ENCODE data around the gene SP140. TPM values are rescaled to one million over a fixed set of nuclear protein-coding genes. Genes with fewer than 3 reads are reported as not detected.
A peak's percentile ranks its signal among the peaks of the same experiment; 100 is the strongest.
"Not testable (repeated sequence)": the region's sequence is repeated elsewhere in the genome, so short reads cannot be mapped to it uniquely, and the experiment has no call there.

SP140 gene
- total RNA-seq, 8 experiments from 2014 or later, result 0.38 to 1.4 (median 0.76) TPM; not detected in 1

DNA sequence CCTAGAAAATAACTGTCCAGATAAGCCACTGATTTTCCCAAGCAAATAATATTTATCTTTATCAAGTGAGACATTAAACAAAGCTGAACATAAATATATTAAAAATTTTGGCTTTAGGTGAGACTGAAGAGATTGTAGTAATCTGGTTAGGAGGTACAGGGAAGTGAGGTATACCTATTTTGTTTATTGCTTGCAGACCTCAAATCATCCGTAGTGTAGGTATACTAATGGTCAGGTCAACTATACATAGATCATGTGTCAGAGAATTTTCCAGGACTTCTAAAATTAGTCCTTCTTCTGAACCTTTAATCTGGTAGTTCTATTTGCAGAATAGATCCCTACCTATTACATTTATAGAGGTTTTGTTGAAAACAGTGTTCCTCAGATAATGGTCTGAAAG lies 41.5 kb downstream of the SP140 start:
- WGBS, 10 experiments, result 14 to 100% (median 86%) methylated on average over 1 of the region's 1 CpG; no CpG with 5 or more reads in 1 of the 10 experiments
- H3K4me1 ChIP-seq (replicated peaks in 1 of 2), result no peaks in the 10 kb centered on the region
- no peak overlapping the region for H3K27ac ChIP-seq
- no peak for ATAC-seq (replicated peaks in 6 of 8)
- no peak overlapping the region for H3K4me3 ChIP-seq
- in situ Hi-C loops (cut with MboI; ENCODE audit: low pct_unique_long_range_greater_than_20kb in 2 of 9, low sequenced_read_pairs in 9 of 9, unreplicated experiment in 9 of 9), result no loop called here

DNA sequence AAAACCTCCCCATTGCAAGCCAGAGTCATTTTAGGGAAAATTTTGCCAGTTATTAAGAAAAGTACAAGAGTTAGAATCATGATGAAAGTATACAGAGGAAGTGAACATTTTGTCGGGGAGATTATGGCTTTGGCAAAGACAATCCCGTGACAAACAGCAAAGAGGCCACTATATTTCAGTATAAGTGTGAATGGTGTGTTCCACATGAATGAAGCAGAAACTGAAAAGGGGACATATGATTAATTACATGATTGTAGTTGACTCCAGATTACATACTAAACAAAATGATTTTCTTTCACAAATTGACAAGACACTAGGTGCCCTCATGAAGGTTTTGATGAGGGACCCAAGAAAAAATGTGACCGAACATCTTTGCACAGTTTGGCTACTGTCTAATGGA lies 42.0 kb downstream of the SP140 start:
- WGBS, 10 experiments, result 40 to 100% (median 73%) methylated on average over 1 to 3 of the region's 3 CpGs; no CpG with 5 or more reads in 1 of the 10 experiments
- Histone ChIP-seq H3K27ac (no peak overlapping the region), H3K4me3 (no peak overlapping the region), H3K4me1 (replicated peaks in 1 of 2) (no peaks in the 10 kb centered on the region)
- no peak for ATAC-seq (replicated peaks in 6 of 8)
- in situ Hi-C loops (cut with MboI; ENCODE audit: low pct_unique_long_range_greater_than_20kb in 2 of 9, low sequenced_read_pairs in 9 of 9, unreplicated experiment in 9 of 9), result no loop called here

DNA sequence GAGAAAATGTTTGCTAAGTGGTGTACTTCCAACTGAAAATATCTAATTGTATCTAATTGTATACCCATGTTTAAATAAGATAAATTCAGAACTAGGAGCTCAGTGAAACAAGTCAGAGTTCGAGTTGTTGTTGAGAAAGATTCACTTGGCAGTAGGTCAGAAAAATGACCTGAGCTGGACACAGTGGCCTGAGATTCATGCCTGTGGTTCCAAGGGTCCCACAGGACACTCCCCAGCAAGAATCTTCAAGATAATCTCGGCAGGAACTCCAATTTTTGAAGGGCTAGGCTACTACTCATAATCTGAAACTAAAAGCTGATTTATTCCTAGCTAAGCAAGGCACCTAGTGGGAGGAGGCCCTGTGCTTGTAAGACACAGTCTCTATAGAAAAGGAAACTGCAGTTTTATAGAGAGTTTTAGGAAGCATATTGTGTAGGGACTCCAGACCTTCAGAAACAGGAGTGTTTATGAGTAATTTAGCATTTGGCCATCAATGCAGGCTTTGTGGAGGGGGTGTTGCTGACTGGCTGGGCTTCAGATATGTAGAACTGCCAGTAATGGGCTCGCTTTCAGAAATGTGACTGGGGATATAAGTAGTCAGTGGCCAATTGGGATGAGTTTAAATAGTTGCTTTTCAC lies 43.2 kb downstream of the SP140 start:
- no peak overlapping the region for H3K4me3 ChIP-seq
- in situ Hi-C loops (cut with MboI; ENCODE audit: low pct_unique_long_range_greater_than_20kb in 2 of 9, low sequenced_read_pairs in 9 of 9, unreplicated experiment in 9 of 9), result no loop called here
- 0 to 100% (median 28%) methylated on average over 1 to 3 of the region's 3 CpGs for WGBS, 10 experiments
- no peaks in the 10 kb centered on the region for H3K4me1 ChIP-seq (replicated peaks in 1 of 2)
- peak in 4 of 8 experiments; percentile 22 to 88 (median 51) for ATAC-seq (replicated peaks in 6 of 8)
- H3K27ac ChIP-seq, result no peak overlapping the region

DNA sequence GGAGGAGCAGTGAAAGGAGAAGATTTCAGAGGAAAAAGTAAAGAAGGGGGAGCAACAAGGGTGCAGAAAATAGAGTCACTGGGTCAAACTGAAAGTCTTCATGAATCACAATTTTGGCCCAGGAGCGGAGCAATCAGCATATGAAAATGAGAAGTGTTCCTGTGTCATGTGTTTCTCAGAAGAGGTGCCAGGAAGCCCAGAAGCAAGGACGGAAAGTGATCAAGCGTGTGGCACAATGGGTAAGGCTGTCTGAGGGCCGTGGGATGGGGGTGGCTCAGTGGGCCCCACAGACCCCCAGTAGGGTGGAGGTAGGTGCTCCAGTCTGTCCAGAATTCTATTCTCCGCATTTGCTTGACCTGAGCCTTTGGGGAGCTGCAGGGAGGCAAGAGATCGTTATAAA lies 44.2 kb downstream of the SP140 start:
- WGBS, 10 experiments, result 18 to 92% (median 83%) methylated on average over 1 to 4 of the region's 6 CpGs; no CpG with 5 or more reads in 1 of the 10 experiments
- no peak overlapping the region for H3K4me3 ChIP-seq
- H3K4me1 ChIP-seq (replicated peaks in 1 of 2), result no peaks in the 10 kb centered on the region
- H3K27ac ChIP-seq, result no peak overlapping the region
- peak in 1 of 8 experiments; percentile 42 for ATAC-seq (replicated peaks in 6 of 8)
- in situ Hi-C loops (cut with MboI; ENCODE audit: low pct_unique_long_range_greater_than_20kb in 2 of 9, low sequenced_read_pairs in 9 of 9, unreplicated experiment in 9 of 9), result no loop called here

GRCh38 chr2:230282936-230283335 lies 57.4 kb downstream of the SP140 start:
- WGBS, 10 experiments, result no CpG with 5 or more reads among the region's 2 CpGs
- no peak for ATAC-seq (replicated peaks in 6 of 8)
- in situ Hi-C loops (cut with MboI; ENCODE audit: low pct_unique_long_range_greater_than_20kb in 2 of 9, low sequenced_read_pairs in 9 of 9, unreplicated experiment in 9 of 9), result no loop called here
- H3K27ac ChIP-seq, result no peak overlapping the region
- no peaks in the 10 kb centered on the region for H3K4me1 ChIP-seq (replicated peaks in 1 of 2)
- no peak overlapping the region for H3K4me3 ChIP-seq

- Histone ChIP-seq H3K27ac (no peak overlapping the region), H3K4me3 (no peak overlapping the region), H3K4me1 (replicated peaks in 1 of 2) (no peaks in the 10 kb centered on the region)
- no peak for ATAC-seq (replicated peaks in 6 of 8)
- in situ Hi-C loops (cut with MboI; ENCODE audit: low pct_unique_long_range_greater_than_20kb in 2 of 9, low sequenced_read_pairs in 9 of 9, unreplicated experiment in 9 of 9), result no loop called here
- WGBS, 10 experiments, result 29 to 100% (median 77%) methylated on average over 1 to 3 of the region's 3 CpGs
These were observed 60.5 kb downstream of the SP140 start for GRCh38 chr2:230286048-230286447.

GRCh38 chr2:230289311-230289710 lies 63.8 kb downstream of the SP140 start:
- in situ Hi-C loops (cut with MboI; ENCODE audit: low pct_unique_long_range_greater_than_20kb in 2 of 9, low sequenced_read_pairs in 9 of 9, unreplicated experiment in 9 of 9); H3K27ac ChIP-seq; H3K4me1 ChIP-seq (replicated peaks in 1 of 2); H3K4me3 ChIP-seq: not testable (repeated sequence)
- WGBS, 10 experiments, result 0 to 100% (median 75%) methylated on average over 1 to 4 of the region's 4 CpGs; no CpG with 5 or more reads in 2 of the 10 experiments
- peak in 2 of 8 experiments; percentile 23 to 24 for ATAC-seq (replicated peaks in 6 of 8)

DNA sequence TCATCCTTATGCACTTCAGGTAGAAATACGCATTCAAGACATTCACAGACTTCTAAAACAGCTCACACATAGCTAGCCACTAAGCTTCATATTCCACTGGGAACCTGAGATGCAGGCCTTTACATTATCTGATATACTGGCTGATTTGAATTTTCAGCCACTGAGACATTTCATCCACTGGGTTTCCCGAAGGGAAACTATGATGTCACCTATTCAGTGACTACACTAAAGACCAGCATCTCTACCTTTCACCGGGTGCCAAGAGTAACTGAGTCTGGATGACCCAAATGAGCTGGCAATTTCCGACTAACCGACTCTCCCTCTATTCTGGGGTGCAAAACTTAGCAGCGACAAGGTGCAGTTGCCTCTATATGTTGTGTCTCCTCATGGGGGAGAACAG lies 69.7 kb downstream of the SP140 start:
- no peak overlapping the region for H3K27ac ChIP-seq
- no peak for ATAC-seq (replicated peaks in 6 of 8)
- in situ Hi-C loops (cut with MboI; ENCODE audit: low pct_unique_long_range_greater_than_20kb in 2 of 9, low sequenced_read_pairs in 9 of 9, unreplicated experiment in 9 of 9), result no loop called here
- H3K4me3 ChIP-seq, result no peak overlapping the region
- no peaks in the 10 kb centered on the region for H3K4me1 ChIP-seq (replicated peaks in 1 of 2)
- WGBS, 10 experiments, result 60 to 100% (median 71%) methylated on average over 1 to 4 of the region's 6 CpGs; no CpG with 5 or more reads in 3 of the 10 experiments

DNA sequence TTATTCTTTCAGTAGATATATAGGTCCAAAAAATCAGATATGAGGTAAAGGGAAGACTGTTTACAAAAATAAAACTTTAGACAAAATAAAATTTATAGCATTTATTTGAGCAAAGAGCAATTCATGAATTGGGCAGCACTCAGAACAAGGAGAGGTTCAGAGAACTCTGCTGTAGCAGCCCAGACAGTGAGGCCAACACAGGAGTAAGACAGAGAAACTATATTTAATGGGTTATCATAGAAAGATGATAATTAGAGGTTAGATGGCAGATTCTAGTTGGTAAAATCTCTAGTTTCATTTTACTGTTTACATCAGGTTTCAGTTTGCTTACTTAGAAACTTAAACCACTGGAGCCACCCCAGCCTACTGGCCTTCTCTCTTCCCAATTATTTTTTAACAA lies 71.4 kb downstream of the SP140 start:
- H3K4me3 ChIP-seq, result no peak overlapping the region
- ATAC-seq (replicated peaks in 6 of 8), result no peak
- no peaks in the 10 kb centered on the region for H3K4me1 ChIP-seq (replicated peaks in 1 of 2)
- no peak overlapping the region for H3K27ac ChIP-seq
- in situ Hi-C loops (cut with MboI; ENCODE audit: low pct_unique_long_range_greater_than_20kb in 2 of 9, low sequenced_read_pairs in 9 of 9, unreplicated experiment in 9 of 9), result no loop called here

GRCh38 chr2:230299618-230300017 lies 74.1 kb downstream of the SP140 start:
- WGBS, 10 experiments, result 100% methylated on average over 1 to 2 of the region's 2 CpGs; no CpG with 5 or more reads in 6 of the 10 experiments

DNA sequence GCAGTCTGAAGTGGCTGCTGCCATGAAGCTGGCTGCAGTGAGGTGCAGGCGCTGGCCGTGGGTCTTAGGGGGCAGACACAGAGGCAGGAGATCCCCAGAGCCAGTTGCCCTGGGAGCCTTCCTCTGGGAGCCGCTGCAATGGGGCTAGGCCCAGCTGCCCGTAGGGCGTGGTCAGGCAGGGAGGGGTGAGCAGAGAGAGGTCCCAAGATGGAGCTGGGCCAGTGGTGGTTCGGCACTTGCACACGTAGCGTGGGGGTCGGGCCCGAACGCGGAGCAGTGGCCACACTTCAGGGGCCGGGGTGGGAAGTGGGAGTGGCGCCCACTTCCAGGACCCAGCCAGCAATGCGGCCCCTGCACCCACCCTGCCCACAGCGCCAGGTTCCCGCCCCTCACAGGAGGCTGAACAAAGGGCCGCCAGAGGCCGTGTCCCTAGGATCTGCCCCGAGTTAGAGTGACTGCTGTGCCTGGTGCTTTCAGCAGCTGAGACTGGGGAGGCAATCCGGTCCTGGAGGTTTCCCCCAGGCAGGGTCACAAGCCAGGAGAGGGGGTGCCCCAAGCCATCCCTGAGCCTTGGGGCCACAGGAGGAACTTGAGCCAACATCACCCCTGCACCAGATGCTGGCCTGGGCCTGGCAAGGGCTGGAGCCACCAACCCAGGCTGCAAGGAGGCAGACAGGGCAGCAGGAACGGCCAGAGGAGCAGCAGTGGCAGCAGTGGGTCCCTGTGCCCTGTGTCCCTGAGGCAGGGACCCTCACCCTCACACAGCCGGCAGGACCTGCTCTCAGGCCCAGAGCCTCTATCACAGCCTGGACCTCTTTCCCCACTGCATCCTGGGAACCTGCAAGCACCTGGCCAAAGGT lies 80.1 kb downstream of the SP140 start:
- WGBS, 10 experiments, result 20 to 100% (median 80%) methylated on average over 1 to 4 of the region's 23 CpGs; no CpG with 5 or more reads in 3 of the 10 experiments
- no peak overlapping the region for H3K27ac ChIP-seq

More at GRCh38 chr2:230299618-230300017, 74.1 kb downstream of the SP140 start:
- Histone ChIP-seq H3K4me1 (replicated peaks in 1 of 2) (no peaks in the 10 kb centered on the region), H3K4me3 (no peak overlapping the region), H3K27ac (no peak overlapping the region)
- ATAC-seq (replicated peaks in 6 of 8), result no peak
- in situ Hi-C loops (cut with MboI; ENCODE audit: low pct_unique_long_range_greater_than_20kb in 2 of 9, low sequenced_read_pairs in 9 of 9, unreplicated experiment in 9 of 9), result no loop called here

DNA sequence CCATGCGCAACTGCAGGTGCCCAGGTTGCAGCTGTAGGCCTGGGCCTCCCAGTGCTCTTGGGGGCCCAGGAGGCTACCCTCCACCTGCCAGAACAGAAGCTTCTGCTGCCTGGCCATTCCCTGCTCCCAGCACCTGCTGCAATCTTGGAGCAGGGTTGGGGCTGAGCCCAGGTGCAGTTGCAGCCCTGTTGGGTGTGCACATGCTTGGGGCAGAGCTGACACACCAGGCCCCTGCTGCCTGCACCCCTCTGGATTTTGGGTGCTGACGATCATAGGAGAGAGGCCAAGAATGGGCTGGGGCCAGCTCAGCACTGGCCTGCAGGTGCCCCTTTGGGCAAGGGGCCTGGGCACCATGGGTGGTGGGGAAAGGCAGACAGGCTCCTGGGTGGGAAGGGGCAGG lies 80.9 kb downstream of the SP140 start:
- 20% methylated on average over 1 of the region's 2 CpGs; no CpG with 5 or more reads in 9 of the 10 experiments for WGBS, 10 experiments
- Histone ChIP-seq H3K4me3 (no peak overlapping the region), H3K27ac (no peak overlapping the region), H3K4me1 (replicated peaks in 1 of 2) (no peaks in the 10 kb centered on the region)
- no peak for ATAC-seq (replicated peaks in 6 of 8)
- in situ Hi-C loops (cut with MboI; ENCODE audit: low pct_unique_long_range_greater_than_20kb in 2 of 9, low sequenced_read_pairs in 9 of 9, unreplicated experiment in 9 of 9), result no loop called here

More for the DNA sequence above, 80.1 kb downstream of the SP140 start:
- Histone ChIP-seq H3K4me3 (no peak overlapping the region), H3K4me1 (replicated peaks in 1 of 2) (no peaks in the 10 kb centered on the region)
- no peak for ATAC-seq (replicated peaks in 6 of 8)
- in situ Hi-C loops (cut with MboI; ENCODE audit: low pct_unique_long_range_greater_than_20kb in 2 of 9, low sequenced_read_pairs in 9 of 9, unreplicated experiment in 9 of 9), result no loop called here

GRCh38 chr2:230307485-230307884 lies 81.9 kb downstream of the SP140 start:
- H3K27ac ChIP-seq, result no peak overlapping the region
- no CpG with 5 or more reads among the region's 2 CpGs for WGBS, 10 experiments
- H3K4me3 ChIP-seq, result no peak overlapping the region
- no peak for ATAC-seq (replicated peaks in 6 of 8)
- no peaks in the 10 kb centered on the region for H3K4me1 ChIP-seq (replicated peaks in 1 of 2)
- in situ Hi-C loops (cut with MboI; ENCODE audit: low pct_unique_long_range_greater_than_20kb in 2 of 9, low sequenced_read_pairs in 9 of 9, unreplicated experiment in 9 of 9), result no loop called here

Data from motor neuron (in vitro differentiated cells).